ENCODE results near the gene ATP8A1. TPM values are rescaled to one million over a fixed set of nuclear protein-coding genes. Genes with fewer than 3 reads are reported as not detected.

The ATP8A1 gene
- total and polyA plus RNA-seq, 2 of the 8 experiments (the other 6 are each of a cell fraction or from before 2014, with no cell fraction given) = 3.7 to 14.9 TPM

DNA sequence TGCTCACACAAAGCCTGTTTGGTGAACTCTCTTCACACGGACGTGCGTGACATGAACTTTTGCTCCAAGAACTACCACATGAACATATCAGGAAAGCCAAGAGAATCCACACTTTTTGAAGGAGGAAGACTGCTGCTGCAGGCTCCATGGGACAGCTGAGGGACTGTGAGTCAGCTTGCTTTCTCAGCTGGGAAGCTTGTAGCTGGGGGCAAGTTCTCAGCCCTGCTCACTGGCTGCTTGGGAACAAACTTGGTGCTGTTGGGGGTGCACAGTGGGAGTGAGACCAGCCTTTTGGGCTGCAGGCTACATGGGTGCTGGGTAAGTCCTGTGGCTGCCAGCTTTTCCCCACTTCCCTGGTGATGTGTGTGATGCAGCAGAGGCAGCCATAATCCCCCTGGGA is 123.9 kb downstream of the ATP8A1 start:
- H3K4me2 ChIP-seq (ENCODE audit: insufficient read depth in 1 of 2, low read depth in 2 of 2, low read length in 2 of 2) = no peak overlapping the region
- no peak overlapping the region for H2BK12ac ChIP-seq (ENCODE audit: low read depth, low read length)
- FAIRE-seq = no peak
- no peak overlapping the region for H4K5ac ChIP-seq (ENCODE audit: insufficient read length, low read depth, low read length)
- H3K9ac ChIP-seq (replicated peaks in 1 of 4; ENCODE audit: extremely low read depth in 1 of 4, low read depth in 3 of 4, low read length in 3 of 4) = no peak overlapping the region
- H2BK120ac ChIP-seq (replicated peaks; ENCODE audit: low read depth, low read length) = no peak overlapping the region
- H3K56ac ChIP-seq (replicated peaks; ENCODE audit: insufficient read length, low read depth, low read length) = no peak overlapping the region
- no peaks in the 10 kb centered on the region for H4K20me1 ChIP-seq (replicated peaks in 1 of 2; ENCODE audit: control insufficient read depth in 1 of 2, insufficient read depth in 2 of 2, low read length in 2 of 2)
- H3K36me3 ChIP-seq (ENCODE audit: control insufficient read depth in 2 of 4, insufficient read depth in 4 of 4, low read length in 3 of 4) = no peaks in the 10 kb centered on the region
- H2BK5ac ChIP-seq (ENCODE audit: low read depth, low read length) = no peak overlapping the region
- no peaks in the 10 kb centered on the region for H3K79me2 ChIP-seq (ENCODE audit: control insufficient read depth in 1 of 2, insufficient read depth in 2 of 2, low read length in 2 of 2)
- H3K23me2 ChIP-seq (ENCODE audit: low read depth, low read length) = no peaks in the 10 kb centered on the region
- 91% methylated on average over 3 of the region's 3 CpGs; no CpG with 5 or more reads in 1 of the 2 experiments for WGBS, 2 experiments (ENCODE audit: extremely low coverage in 1 of 2, insufficient coverage in 1 of 2, insufficient read length in 1 of 2, insufficient replicate concordance in 2 of 2, low coverage in 1 of 2, low lambda C conversion rate in 2 of 2, missing lambda C conversion rate in 1 of 2)
- H3K4me1 ChIP-seq (replicated peaks in 1 of 4; ENCODE audit: control insufficient read depth in 3 of 4, insufficient read depth in 4 of 4, low read length in 3 of 4) = no peaks in the 10 kb centered on the region
- no peak overlapping the region for H2AFZ ChIP-seq (ENCODE audit: low read length)
- no peak for DNase-seq (ENCODE audit: low read depth in 1 of 2, low spot score in 2 of 2)
- ChIA-PET POLR2A (ENCODE audit: partially characterized antibody) (no interaction called here), CTCF (ENCODE audit: partially characterized antibody) (interaction anchor here (1.1 to 1.5 kb wide), 5 partner anchors 12 to 163 kb away, joined by 3 to 5 read pairs (median 4); no protein-coding TSS in a partner anchor)
- no peak overlapping the region for H2BK20ac ChIP-seq (ENCODE audit: low read length)
- no peak overlapping the region for H2AK5ac ChIP-seq (ENCODE audit: low read depth, low read length)
- H2BK15ac ChIP-seq (ENCODE audit: low read length) = no peak overlapping the region
- no peak overlapping the region for H3K4ac ChIP-seq (replicated peaks; ENCODE audit: insufficient read length, low read depth, low read length)
- H3K9me3 ChIP-seq (ENCODE audit: insufficient read depth in 2 of 2, low read depth in 1 of 2, low read length in 1 of 2) = no peaks in the 10 kb centered on the region
- H3K79me1 ChIP-seq (ENCODE audit: low read depth, low read length) = no peaks in the 10 kb centered on the region
- no peaks in the 10 kb centered on the region for H3K27me3 ChIP-seq (replicated peaks in 1 of 4; ENCODE audit: control insufficient read depth in 3 of 4, extremely low read depth in 1 of 4, insufficient read depth in 3 of 4, low read length in 3 of 4)
- no peak overlapping the region for H4K91ac ChIP-seq (replicated peaks; ENCODE audit: insufficient read length, low read length)
- H3K18ac ChIP-seq (ENCODE audit: extremely low read depth, low read length) = no peak overlapping the region
- H3K14ac ChIP-seq (ENCODE audit: insufficient read length) = no peak overlapping the region
- no peak overlapping the region for H3K23ac ChIP-seq (ENCODE audit: insufficient read length)
- no peak overlapping the region for H3K27ac ChIP-seq (ENCODE audit: low read depth, low read length)
- no peak overlapping the region for H4K8ac ChIP-seq (ENCODE audit: extremely low read depth, insufficient read depth, low read length)
- no peak overlapping the region for H3K4me3 ChIP-seq (ENCODE audit: extremely low read depth in 1 of 4, insufficient read depth in 2 of 4, low read depth in 3 of 4, low read length in 4 of 4)
- TF ChIP-seq HDAC6 (IDR thresholded peaks at IDR 0.05; ENCODE audit: low read depth, low read length) = no peak
- TF ChIP-seq NRF1 (IDR thresholded peaks at IDR 0.05; ENCODE audit: low read depth, low read length) = no peak
